ACC112 (cell line): ENCODE results near the gene CFC1.
"Not testable (repeated sequence)": the region's sequence is repeated elsewhere in the genome, so short reads cannot be mapped to it uniquely, and the experiment has no call there.

ENCODE experiments used
- H2AFZ ChIP-seq: fragments of 200-600 bp; sonication (generic); one replicate; pipeline ENCODE4 v1.6.0; 2017; ENCODE audit warnings: antibody characterized with exemption, low read length; ENCODE audit not compliant: unreplicated experiment
- H3K27ac ChIP-seq: fragments of 200-600 bp; sonication (generic); 2 replicates; pipeline ENCODE4 v1.5.1; 2014; ENCODE audit warnings: low read depth, mild to moderate bottlenecking, antibody characterized with exemption, low read length, moderate library complexity
- H3K27me3 ChIP-seq: fragments of 200-600 bp; sonication (generic); 2 replicates; pipeline ENCODE4 v1.6.1; 2014; ENCODE audit warnings: mild to moderate bottlenecking, antibody characterized with exemption, low read length, moderate library complexity, mixed read lengths; ENCODE audit not compliant: insufficient read depth
- H3K36me3 ChIP-seq: fragments of 200-600 bp; sonication (generic); 2 replicates; pipeline ENCODE4 v1.6.1; 2016; ENCODE audit warnings: mild to moderate bottlenecking, antibody characterized with exemption, low read length, moderate library complexity, mixed read lengths; ENCODE audit not compliant: insufficient read depth
- H3K4me1 ChIP-seq: fragments of 200-600 bp; sonication (generic); one replicate; pipeline ENCODE4 v1.6.1; 2016; ENCODE audit warnings: low read length, mixed read lengths; ENCODE audit not compliant: insufficient read depth, unreplicated experiment, control insufficient read depth
- H3K4me3 ChIP-seq: fragments of 200-600 bp; sonication (generic); 2 replicates; pipeline ENCODE4 v1.5.1; 2014; ENCODE audit warnings: mild to moderate bottlenecking, low read depth, low read length
- H3K79me2 ChIP-seq: fragments of 200-600 bp; sonication (generic); one replicate; pipeline ENCODE4 v1.6.0; 2016; ENCODE audit warnings: low read length; ENCODE audit not compliant: control insufficient read depth, unreplicated experiment, insufficient read depth

Gene CFC1

GRCh38 chr2:130581491-130581890 is 17.9 kb downstream of the CFC1 start:
- not testable (repeated sequence) for H3K36me3 ChIP-seq, H3K27ac ChIP-seq, H3K27me3 ChIP-seq, H3K4me3 ChIP-seq, H3K4me1 ChIP-seq, H3K79me2 ChIP-seq, H2AFZ ChIP-seq

GRCh38 chr2:130579121-130579520 is 20.3 kb downstream of the CFC1 start:
- not testable (repeated sequence) for H3K79me2 ChIP-seq, H3K27me3 ChIP-seq, H3K4me1 ChIP-seq, H3K4me3 ChIP-seq, H2AFZ ChIP-seq, H3K27ac ChIP-seq, H3K36me3 ChIP-seq

- not testable (repeated sequence) for H2AFZ ChIP-seq, H3K4me3 ChIP-seq, H3K36me3 ChIP-seq, H3K79me2 ChIP-seq, H3K27ac ChIP-seq, H3K27me3 ChIP-seq, H3K4me1 ChIP-seq
These were observed 21.8 kb downstream of the CFC1 start for GRCh38 chr2:130577559-130577958.

- H3K4me3 ChIP-seq, result not testable (repeated sequence)
These were observed 23.1 kb downstream of the CFC1 start for GRCh38 chr2:130576209-130576784.

GRCh38 chr2:130574230-130574629 is 25.1 kb downstream of the CFC1 start:
- H3K4me1 ChIP-seq, H3K79me2 ChIP-seq, H3K27me3 ChIP-seq, H3K36me3 ChIP-seq, H2AFZ ChIP-seq, H3K4me3 ChIP-seq, H3K27ac ChIP-seq: not testable (repeated sequence)

More at GRCh38 chr2:130576209-130576784, 23.1 kb downstream of the CFC1 start:
- H3K36me3 ChIP-seq, H2AFZ ChIP-seq, H3K27me3 ChIP-seq, H3K79me2 ChIP-seq, H3K27ac ChIP-seq, H3K4me1 ChIP-seq: not testable (repeated sequence)

- H3K4me1 ChIP-seq, H3K27me3 ChIP-seq, H3K4me3 ChIP-seq, H3K36me3 ChIP-seq, H2AFZ ChIP-seq, H3K79me2 ChIP-seq, H3K27ac ChIP-seq: not testable (repeated sequence)
These were observed 27.4 kb downstream of the CFC1 start for GRCh38 chr2:130571929-130572328.

GRCh38 chr2:130566165-130566564 is 33.2 kb downstream of the CFC1 start:
- H3K4me1 ChIP-seq, H3K4me3 ChIP-seq, H3K79me2 ChIP-seq, H2AFZ ChIP-seq, H3K27me3 ChIP-seq, H3K27ac ChIP-seq, H3K36me3 ChIP-seq: not testable (repeated sequence)

- not testable (repeated sequence) for H3K27me3 ChIP-seq, H3K4me3 ChIP-seq, H3K36me3 ChIP-seq, H3K27ac ChIP-seq, H2AFZ ChIP-seq, H3K79me2 ChIP-seq, H3K4me1 ChIP-seq
These were observed 42.9 kb downstream of the CFC1 start for GRCh38 chr2:130556441-130556840.

GRCh38 chr2:130554178-130554577 is 45.2 kb downstream of the CFC1 start:
- H3K27ac ChIP-seq, result not testable (repeated sequence)

GRCh38 chr2:130549475-130549874 is 49.9 kb downstream of the CFC1 start:
- H3K79me2 ChIP-seq, H3K36me3 ChIP-seq, H3K27ac ChIP-seq, H2AFZ ChIP-seq, H3K27me3 ChIP-seq, H3K4me3 ChIP-seq, H3K4me1 ChIP-seq: not testable (repeated sequence)

More at GRCh38 chr2:130554178-130554577, 45.2 kb downstream of the CFC1 start:
- not testable (repeated sequence) for H3K4me3 ChIP-seq, H3K36me3 ChIP-seq, H3K4me1 ChIP-seq, H3K79me2 ChIP-seq, H3K27me3 ChIP-seq, H2AFZ ChIP-seq

- not testable (repeated sequence) for H3K27me3 ChIP-seq, H3K4me1 ChIP-seq, H3K79me2 ChIP-seq, H2AFZ ChIP-seq, H3K27ac ChIP-seq, H3K36me3 ChIP-seq, H3K4me3 ChIP-seq
These were observed 51.0 kb downstream of the CFC1 start for GRCh38 chr2:130548418-130548817.

GRCh38 chr2:130544978-130545377 is 54.4 kb downstream of the CFC1 start:
- not testable (repeated sequence) for H3K4me1 ChIP-seq, H3K27me3 ChIP-seq, H2AFZ ChIP-seq, H3K79me2 ChIP-seq, H3K4me3 ChIP-seq, H3K27ac ChIP-seq, H3K36me3 ChIP-seq
